Astrocyte of the spinal cord (primary cell): ENCODE data around the gene RNF182.
"Not testable (repeated sequence)": the region's sequence is repeated elsewhere in the genome, so short reads cannot be mapped to it uniquely, and the experiment has no call there.

Experiments
- DNase-seq: peaks from one replicate; pipeline ENCODE4 v3.0.0; 2011; ENCODE audit warnings: low read depth, low spot score
- H3K4me3 ChIP-seq: 2 replicates; pipeline ENCODE4 v1.5.1; 2011; ENCODE audit warnings: low read depth, mild to moderate bottlenecking, low read length, moderate library complexity
- CTCF ChIP-seq: IDR thresholded peaks from 2 replicates; pipeline ENCODE4 v1.5.1; 2012; ENCODE audit warnings: low read depth, mild to moderate bottlenecking, low read length, inconsistent platforms
- in situ Hi-C: cut with HindIII; loops from 2 replicates; pipeline ENCODE4 v1.10.0; 2017; ENCODE audit warnings: low sequenced_read_pairs

The RNF182 gene

GRCh38 chr6:13924949-13925881 is at the start of gene RNF182:
RNF182 (plus strand) TSS chr6:13924952; CDS start chr6:13977120, 52,168 bp downstream.
- H3K4me3 ChIP-seq: peak within 1 kb of the TSS; percentile 56
- in situ Hi-C loops: loop anchor here (25.0 kb wide), 1 partner anchor 112 kb away; no protein-coding TSS in a partner anchor
- no peak for DNase-seq
- no peak for TF ChIP-seq CTCF

GRCh38 chr6:13877051-13877450 is 47.7 kb upstream of the RNF182 start:
- in situ Hi-C loops: no loop called here
- DNase-seq: peak; percentile 15
- TF ChIP-seq CTCF: no peak
- H3K4me3 ChIP-seq: no peak overlapping the region

GRCh38 chr6:13880061-13880663 is 44.6 kb upstream of the RNF182 start:
- H3K4me3 ChIP-seq, DNase-seq, in situ Hi-C loops: not testable (repeated sequence)

- TF ChIP-seq CTCF: no peak
- in situ Hi-C loops: no loop called here
These were observed 43.1 kb upstream of the RNF182 start for GRCh38 chr6:13881621-13882165.

GRCh38 chr6:13883966-13884365 is 40.8 kb upstream of the RNF182 start:
- TF ChIP-seq CTCF: no peak
- no peak overlapping the region for H3K4me3 ChIP-seq
- no peak for DNase-seq
- in situ Hi-C loops: no loop called here

More at GRCh38 chr6:13881621-13882165, 43.1 kb upstream of the RNF182 start:
- DNase-seq: no peak
- H3K4me3 ChIP-seq: no peak overlapping the region

- H3K4me3 ChIP-seq: no peak overlapping the region
- no peak for DNase-seq
- no peak for TF ChIP-seq CTCF
- in situ Hi-C loops: no loop called here
These were observed 40.4 kb upstream of the RNF182 start for GRCh38 chr6:13884397-13884796.
